Gastrocnemius medialis (tissue), 4 donors: Measurements from ENCODE around the gene DAW1.

Experiments used
- CTCF ChIP-seq, 5 experiments: fragments of 450-650 bp in 3 of 5; fragments of 200-600 bp in 2 of 5; sonication (generic) in 2 of 5; IDR thresholded peaks in 4 of 5; conservative IDR thresholded peaks in 1 of 5; 1 replicate in 4 of 5; 2 replicates in 1 of 5; pipeline ENCODE4 v1.5.1; 2016 to 2019; ENCODE audit warnings: antibody characterized with exemption in 5 of 5, mild to moderate bottlenecking in 3 of 5, moderate library complexity in 3 of 5
- POLR2A ChIP-seq, 2 donors: fragments of 450-650 bp; IDR thresholded peaks; one replicate each; pipeline ENCODE4 v1.6.1; 2017; ENCODE audit warnings: antibody characterized with exemption in 2 of 2, mild to moderate bottlenecking in 2 of 2, moderate library complexity in 2 of 2

- TF ChIP-seq CTCF (IDR thresholded peaks at IDR 0.05 in 4 of 5, conservative IDR thresholded peaks at IDR 0.05 in 1 of 5) (no peak), POLR2A (IDR thresholded peaks at IDR 0.05) (no peak)
Observed at GRCh38 chr2:227889336-227889735, 17.9 kb downstream of the DAW1 start.
